IMR-90 (cell line): Measurements from ENCODE around the gene CGGBP1. TPM values are rescaled to one million over a fixed set of nuclear protein-coding genes. Genes with fewer than 3 reads are reported as not detected.

Experiments
- ATAC-seq: fragments of 200-7000 bp; cut with Tn5 transposase; 2 replicates; pipeline ENCODE4 v1.9.1; 2020; ENCODE audit warnings: low read depth, mild to moderate bottlenecking, moderate library complexity
- BruUV-seq: library from RNA; stranded (reverse); fragments of 400-500 nt; replicated peaks from 2 replicates; lab custom pipeline; 2021; lab: Mats Ljungman, UMichigan
- CTCF ChIA-PET: fragments of 300-600 bp; formaldehyde crosslinking; extraction: SDS; loops from one replicate; lab custom pipeline; 2021; ENCODE audit warnings: antibody characterized with exemption; lab: Yijun Ruan, JAX
- POLR2A ChIA-PET: fragments of 300-600 bp; sonication (Branson Sonifier 250); formaldehyde crosslinking; loops from one replicate; lab custom pipeline; 2022; ENCODE audit warnings: antibody characterized with exemption; ENCODE audit not compliant: unreplicated experiment; lab: Charles Lee
- DNase-seq: peaks from one replicate; pipeline ENCODE4 v3.0.0; 2013
- H2AFZ ChIP-seq: replicated peaks from 2 replicates; pipeline ENCODE3; 2013; ENCODE audit warnings: low read length, mild to moderate bottlenecking; ENCODE audit not compliant: poor library complexity
- H2AK5ac ChIP-seq: 2 replicates; pipeline ENCODE4 v1.6.1; 2013; ENCODE audit warnings: low read depth, low read length, inconsistent platforms
- H2AK9ac ChIP-seq: replicated peaks from 2 replicates; pipeline ENCODE3; 2013; ENCODE audit warnings: mild to moderate bottlenecking, low read depth, low read length, moderate library complexity; ENCODE audit not compliant: poor library complexity
- H2BK120ac ChIP-seq: 2 replicates; pipeline ENCODE4 v1.6.1; 2013; ENCODE audit warnings: low read depth, low read length, inconsistent platforms
- H2BK15ac ChIP-seq: 3 replicates; pipeline ENCODE4 v1.6.1; 2013; ENCODE audit warnings: low read depth, low read length, inconsistent platforms
- H2BK20ac ChIP-seq: 2 replicates; pipeline ENCODE4 v1.6.1; 2013; ENCODE audit warnings: low read depth, mild to moderate bottlenecking, inconsistent platforms, low read length, moderate library complexity
- H2BK5ac ChIP-seq: 2 replicates; pipeline ENCODE4 v1.6.1; 2013; ENCODE audit warnings: mild to moderate bottlenecking, low read depth, low read length, inconsistent platforms; ENCODE audit not compliant: poor library complexity, severe bottlenecking
- H3K14ac ChIP-seq: replicated peaks from 2 replicates; pipeline ENCODE4 v1.6.1; 2013; ENCODE audit warnings: low read depth, low read length, inconsistent platforms
- H3K18ac ChIP-seq: 2 replicates; pipeline ENCODE4 v1.6.1; 2013; ENCODE audit warnings: low read depth, low read length, control low read depth
- H3K23ac ChIP-seq: 2 replicates; pipeline ENCODE4 v1.6.1; 2013; ENCODE audit warnings: low read depth, low read length, inconsistent platforms
- H3K27ac ChIP-seq: 2 replicates; pipeline ENCODE4 v1.5.1; 2013; ENCODE audit warnings: mild to moderate bottlenecking, control low read depth, low read length; ENCODE audit not compliant: insufficient read depth
- H3K27me3 ChIP-seq: 2 replicates; pipeline ENCODE4 v1.6.1; 2013; ENCODE audit warnings: low read length; ENCODE audit not compliant: control insufficient read depth, insufficient read depth
- H3K36me3 ChIP-seq: 2 replicates; pipeline ENCODE4 v1.6.1; 2013; ENCODE audit warnings: low read length, mixed read lengths; ENCODE audit not compliant: control insufficient read depth, insufficient read depth
- H3K4ac ChIP-seq: 2 replicates; pipeline ENCODE4 v1.6.1; 2013; ENCODE audit warnings: low read depth, low read length, inconsistent platforms
- H3K4me1 ChIP-seq: 2 replicates; pipeline ENCODE4 v1.6.1; 2013; ENCODE audit warnings: low read length, mixed read lengths; ENCODE audit not compliant: control insufficient read depth, insufficient read depth
- H3K4me2 ChIP-seq: 2 replicates; pipeline ENCODE4 v1.6.1; 2013; ENCODE audit warnings: low read depth, mild to moderate bottlenecking, control low read depth, low read length, moderate library complexity
- H3K4me3 ChIP-seq: 2 replicates; pipeline ENCODE4 v1.5.1; 2013; ENCODE audit warnings: low read depth, mild to moderate bottlenecking, control low read depth, low read length, moderate library complexity; ENCODE audit not compliant: insufficient read depth
- H3K56ac ChIP-seq: 2 replicates; pipeline ENCODE4 v1.6.1; 2013; ENCODE audit warnings: low read length, inconsistent platforms; ENCODE audit not compliant: insufficient read depth; ENCODE audit errors: extremely low read depth
- H3K79me1 ChIP-seq, 2 experiments: 2 replicates each; pipeline ENCODE4 v1.6.1; 2013; ENCODE audit warnings: low read length in 2 of 2, inconsistent platforms in 1 of 2, low read depth in 1 of 2
- H3K9ac ChIP-seq: 2 replicates; pipeline ENCODE4 v1.6.1; 2013; ENCODE audit warnings: low read depth, low read length, control low read depth
- H3K9me1 ChIP-seq: 2 replicates; pipeline ENCODE4 v1.6.1; 2013; ENCODE audit warnings: low read length, inconsistent platforms; ENCODE audit not compliant: insufficient read depth
- H3K9me3 ChIP-seq: 2 replicates; pipeline ENCODE4 v1.6.1; 2013; ENCODE audit warnings: low read length; ENCODE audit not compliant: control insufficient read depth, insufficient read depth
- H4K20me1 ChIP-seq: 2 replicates; pipeline ENCODE4 v1.6.1; 2013; ENCODE audit warnings: low read length, inconsistent platforms; ENCODE audit not compliant: insufficient read depth
- H4K5ac ChIP-seq: 2 replicates; pipeline ENCODE4 v1.6.1; 2013; ENCODE audit warnings: mild to moderate bottlenecking, low read depth, low read length, control low read depth
- H4K8ac ChIP-seq, 2 experiments: 2 replicates each; pipeline ENCODE4 v1.6.1; 2013; ENCODE audit warnings: low read depth in 2 of 2, low read length in 2 of 2, control low read depth in 1 of 2, inconsistent platforms in 1 of 2
- H4K91ac ChIP-seq: 2 replicates; pipeline ENCODE4 v1.6.1; 2013; ENCODE audit warnings: low read depth, low read length, inconsistent platforms; ENCODE audit not compliant: insufficient read depth
- FOS ChIP-seq: fragments of 150-350 bp; IDR thresholded peaks from 2 replicates; pipeline ENCODE4 v1.6.1; 2016; ENCODE audit warnings: low read depth, low read length
- MAZ ChIP-seq: IDR thresholded peaks from 2 replicates; pipeline ENCODE4 v1.6.1; 2012; ENCODE audit warnings: low read depth, mild to moderate bottlenecking, low read length, improper control_type of control experiment, moderate library complexity, borderline replicate concordance
- POLR2A ChIP-seq: IDR thresholded peaks from 2 replicates; pipeline ENCODE4 v1.6.1; 2012; ENCODE audit warnings: mild to moderate bottlenecking, low read depth, low read length
- RFX5 ChIP-seq: IDR thresholded peaks from 2 replicates; pipeline ENCODE4 v1.8.0; 2012; ENCODE audit warnings: low read depth, mild to moderate bottlenecking, low read length, moderate library complexity
- SMC3 ChIP-seq: fragments of 150-350 bp; IDR thresholded peaks from 2 replicates; pipeline ENCODE4 v1.6.1; 2016; ENCODE audit warnings: low read depth, mild to moderate bottlenecking, antibody characterized with exemption, low read length, moderate library complexity
- WGBS, 2 experiments: methylation state at CpG; one replicate each; pipeline versions ENCODE4 v1.1.5 to v1.1.7; 2013; ENCODE audit warnings: missing lambda C conversion rate in 2 of 2; ENCODE audit not compliant: insufficient read length in 1 of 2; ENCODE audit errors: extremely low coverage in 2 of 2; 5-methylcytosine and 5-hydroxymethylcytosine counted together
- dilution Hi-C: fragments of 300-500 bp; cut with HindIII; formaldehyde crosslinking; loops from one replicate; pipeline ENCODE4 v1.14.3; 2018; ENCODE audit warnings: low sequenced_read_pairs; ENCODE audit not compliant: unreplicated experiment
- in situ Hi-C: fragments of 300-500 bp; cut with MboI; formaldehyde crosslinking; loops from 3 replicates; pipeline ENCODE4 v1.14.3; 2019; ENCODE audit warnings: low sequenced_read_pairs, inconsistent platforms, mixed read lengths
- intact Hi-C: fragments of 100-400 bp; cut with micrococcal nuclease; formaldehyde crosslinking; loops from 2 replicates; pipeline ENCODE4 v1.10.0; 2022
- polyA plus RNA-seq, 3 experiments: library from polyadenylated mRNA; depleted of rRNA; stranded (reverse); fragments of >200 nt; gene quantifications; 2 replicates each; pipeline ENCODE4 v1.2.3, GENCODE V29; 2012; ENCODE audit warnings: low replicate concordance in 1 of 3
- total RNA-seq: library from RNA; depleted of rRNA; stranded (reverse); fragments of >200 nt; gene quantifications from 2 replicates; pipeline ENCODE4 v1.2.3, GENCODE V29; 2012
- TF ChIP-seq, protein P1 (sequence below): fragments of 150-350 bp; IDR thresholded peaks from 2 replicates; pipeline ENCODE4 v1.6.1; 2016; ENCODE audit warnings: low read depth, mild to moderate bottlenecking, low read length, moderate library complexity, borderline replicate concordance
- TF ChIP-seq, protein P2 (sequence below): fragments of 150-350 bp; IDR thresholded peaks from 2 replicates; pipeline ENCODE4 v1.6.1; 2017; ENCODE audit warnings: mild to moderate bottlenecking, antibody characterized with exemption, low read length, low read depth

The CGGBP1 gene
- total and polyA plus RNA-seq, 2 of the 4 experiments (the other 2 are of a cell fraction): 42.1 to 47.7 TPM

DNA sequence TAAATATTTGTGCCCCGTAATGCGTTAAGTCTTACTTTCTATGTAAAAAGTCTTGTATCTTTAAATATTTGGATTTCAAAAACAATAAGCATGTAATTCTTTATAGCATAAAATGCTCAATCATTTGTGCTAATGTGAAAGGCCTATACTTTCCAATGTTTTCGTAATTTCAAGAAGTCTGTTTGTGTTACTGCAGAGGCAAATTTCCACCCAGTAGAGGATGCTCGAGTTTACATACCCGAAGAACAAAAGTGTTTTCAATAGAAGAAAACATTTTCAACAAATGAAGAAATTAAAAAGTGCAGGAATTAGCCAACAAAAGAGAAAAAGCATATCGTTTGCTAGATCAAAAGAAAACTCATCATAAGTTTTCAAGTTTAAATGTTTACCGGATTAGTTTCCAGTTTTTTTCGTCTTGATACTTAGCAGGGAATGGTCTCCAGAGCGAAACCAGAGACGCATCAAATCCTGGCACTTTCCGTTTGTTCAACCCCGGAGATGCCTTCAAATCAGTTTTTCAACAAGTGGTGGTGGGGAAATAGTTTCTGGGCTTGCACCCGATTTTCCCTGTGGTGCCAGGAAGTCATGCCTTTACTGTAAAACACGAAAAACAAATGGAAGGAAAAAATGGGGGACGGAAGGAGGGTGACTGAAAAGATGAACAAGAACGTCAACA lies 1.0 kb downstream of the CGGBP1 start (continued):
- TF ChIP-seq, protein P1, sequence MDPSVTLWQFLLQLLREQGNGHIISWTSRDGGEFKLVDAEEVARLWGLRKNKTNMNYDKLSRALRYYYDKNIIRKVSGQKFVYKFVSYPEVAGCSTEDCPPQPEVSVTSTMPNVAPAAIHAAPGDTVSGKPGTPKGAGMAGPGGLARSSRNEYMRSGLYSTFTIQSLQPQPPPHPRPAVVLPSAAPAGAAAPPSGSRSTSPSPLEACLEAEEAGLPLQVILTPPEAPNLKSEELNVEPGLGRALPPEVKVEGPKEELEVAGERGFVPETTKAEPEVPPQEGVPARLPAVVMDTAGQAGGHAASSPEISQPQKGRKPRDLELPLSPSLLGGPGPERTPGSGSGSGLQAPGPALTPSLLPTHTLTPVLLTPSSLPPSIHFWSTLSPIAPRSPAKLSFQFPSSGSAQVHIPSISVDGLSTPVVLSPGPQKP: no peak
- no peak for TF ChIP-seq SMC3

DNA sequence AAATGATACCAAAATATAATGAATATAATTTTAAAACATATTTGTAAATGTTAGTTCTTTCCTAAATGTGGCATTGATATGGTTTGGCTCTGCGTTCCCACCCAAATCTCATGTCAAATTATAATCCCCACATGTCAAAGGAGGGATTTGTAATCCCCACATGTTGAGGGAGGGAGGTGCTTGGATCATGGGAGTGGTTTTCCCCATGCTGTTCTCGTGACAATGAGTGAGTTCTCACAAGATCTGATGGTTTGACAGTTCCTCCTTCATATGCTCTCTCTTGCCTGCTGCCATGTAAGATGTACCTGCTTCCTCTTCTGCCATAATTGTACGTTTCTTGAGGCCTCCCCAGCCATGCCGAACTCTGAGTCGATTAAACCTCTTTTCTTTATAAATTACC lies 12.0 kb downstream of the CGGBP1 start:
- Histone ChIP-seq H2AFZ (no peak overlapping the region), H2AK9ac (no peak overlapping the region), H3K4me3 (no peak overlapping the region), H2AK5ac (no peak overlapping the region), H3K79me1 (no peaks in the 10 kb centered on the region), H4K5ac (no peak overlapping the region), H3K4me2 (no peak overlapping the region), H2BK120ac (no peak overlapping the region), H3K9ac (no peak overlapping the region), H3K9me3 (no peaks in the 10 kb centered on the region), H4K20me1 (no peaks in the 10 kb centered on the region), H3K27me3 (no peaks in the 10 kb centered on the region), H2BK20ac (no peak overlapping the region), H3K18ac (no peak overlapping the region), H2BK5ac (no peak overlapping the region), H3K4ac (no peak overlapping the region), H4K91ac (no peak overlapping the region), H2BK15ac (no peak overlapping the region), H3K56ac (no peak overlapping the region), H3K23ac (no peak overlapping the region), H3K14ac (no peak overlapping the region), H3K9me1 (no peaks in the 10 kb centered on the region), H3K36me3 (no peaks in the 10 kb centered on the region), H4K8ac (no peak overlapping the region), H3K4me1 (no peaks in the 10 kb centered on the region), H3K27ac (no peak overlapping the region)
- no peak for TF ChIP-seq SMC3
- TF ChIP-seq FOS: no peak
- TF ChIP-seq, protein P2, sequence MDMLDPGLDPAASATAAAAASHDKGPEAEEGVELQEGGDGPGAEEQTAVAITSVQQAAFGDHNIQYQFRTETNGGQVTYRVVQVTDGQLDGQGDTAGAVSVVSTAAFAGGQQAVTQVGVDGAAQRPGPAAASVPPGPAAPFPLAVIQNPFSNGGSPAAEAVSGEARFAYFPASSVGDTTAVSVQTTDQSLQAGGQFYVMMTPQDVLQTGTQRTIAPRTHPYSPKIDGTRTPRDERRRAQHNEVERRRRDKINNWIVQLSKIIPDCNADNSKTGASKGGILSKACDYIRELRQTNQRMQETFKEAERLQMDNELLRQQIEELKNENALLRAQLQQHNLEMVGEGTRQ: no peak
- no peak for TF ChIP-seq RFX5
- no peak for TF ChIP-seq MAZ
- TF ChIP-seq POLR2A: no peak
- DNase-seq (no peak), ATAC-seq (no peak)
- ChIA-PET CTCF (no interaction called here), POLR2A (no interaction called here)
- no CpG with 5 or more reads among the region's 5 CpGs for WGBS, 2 experiments
- dilution Hi-C loops (no loop called here), intact Hi-C loops (no loop called here), in situ Hi-C loops (no loop called here)
- BruUV-seq: no TSS peak
